ENCODE data around the gene AP1M1.
A peak's percentile ranks its signal among the peaks of the same experiment; 100 is the strongest.

The AP1M1 gene

GRCh38 chr19:16265890-16266585 is 68.3 kb downstream of the AP1M1 start:
- TF ChIP-seq CTCF (conservative IDR thresholded peaks at IDR 0.05; ENCODE audit: control insufficient read depth, insufficient read depth, low read depth, low read length): no peak
- DNase-seq (ENCODE audit: low read depth): no peak
- no peak overlapping the region for H3K4me3 ChIP-seq (ENCODE audit: control insufficient read depth, low read depth, low read length)

- no peak for TF ChIP-seq CTCF (conservative IDR thresholded peaks at IDR 0.05; ENCODE audit: control insufficient read depth, insufficient read depth, low read depth, low read length)
- H3K4me3 ChIP-seq (ENCODE audit: control insufficient read depth, low read depth, low read length): no peak overlapping the region
- no peak for DNase-seq (ENCODE audit: low read depth)
Measured at GRCh38 chr19:16266586-16266942, 68.9 kb downstream of the AP1M1 start.

GRCh38 chr19:16268676-16269319 is 71.1 kb downstream of the AP1M1 start:
- no peak overlapping the region for H3K4me3 ChIP-seq (ENCODE audit: control insufficient read depth, low read depth, low read length)
- no peak for TF ChIP-seq CTCF (conservative IDR thresholded peaks at IDR 0.05; ENCODE audit: control insufficient read depth, insufficient read depth, low read depth, low read length)
- no peak for DNase-seq (ENCODE audit: low read depth)

GRCh38 chr19:16272945-16273344 is 75.2 kb downstream of the AP1M1 start:
- no peak overlapping the region for H3K4me3 ChIP-seq (ENCODE audit: control insufficient read depth, low read depth, low read length)
- no peak for DNase-seq (ENCODE audit: low read depth)
- TF ChIP-seq CTCF (conservative IDR thresholded peaks at IDR 0.05; ENCODE audit: control insufficient read depth, insufficient read depth, low read depth, low read length): no peak

GRCh38 chr19:16274447-16274846 is 76.7 kb downstream of the AP1M1 start:
- TF ChIP-seq CTCF (conservative IDR thresholded peaks at IDR 0.05; ENCODE audit: control insufficient read depth, insufficient read depth, low read depth, low read length): no peak
- H3K4me3 ChIP-seq (ENCODE audit: control insufficient read depth, low read depth, low read length): no peak overlapping the region
- peak; percentile 39 for DNase-seq (ENCODE audit: low read depth)

- TF ChIP-seq CTCF (conservative IDR thresholded peaks at IDR 0.05; ENCODE audit: control insufficient read depth, insufficient read depth, low read depth, low read length): no peak
- no peak overlapping the region for H3K4me3 ChIP-seq (ENCODE audit: control insufficient read depth, low read depth, low read length)
- no peak for DNase-seq (ENCODE audit: low read depth)
Measured at GRCh38 chr19:16280306-16280705, 82.6 kb downstream of the AP1M1 start.

Data from fibroblast of mammary gland (primary cell).